ENCODE measurements around the gene GRIA1. TPM values are rescaled to one million over a fixed set of nuclear protein-coding genes. Genes with fewer than 3 reads are reported as not detected.

Gene GRIA1
- total and polyA plus RNA-seq, 2 of the 4 experiments (the other 2 are of a cell fraction): 0.48 to 1.3 TPM

DNA sequence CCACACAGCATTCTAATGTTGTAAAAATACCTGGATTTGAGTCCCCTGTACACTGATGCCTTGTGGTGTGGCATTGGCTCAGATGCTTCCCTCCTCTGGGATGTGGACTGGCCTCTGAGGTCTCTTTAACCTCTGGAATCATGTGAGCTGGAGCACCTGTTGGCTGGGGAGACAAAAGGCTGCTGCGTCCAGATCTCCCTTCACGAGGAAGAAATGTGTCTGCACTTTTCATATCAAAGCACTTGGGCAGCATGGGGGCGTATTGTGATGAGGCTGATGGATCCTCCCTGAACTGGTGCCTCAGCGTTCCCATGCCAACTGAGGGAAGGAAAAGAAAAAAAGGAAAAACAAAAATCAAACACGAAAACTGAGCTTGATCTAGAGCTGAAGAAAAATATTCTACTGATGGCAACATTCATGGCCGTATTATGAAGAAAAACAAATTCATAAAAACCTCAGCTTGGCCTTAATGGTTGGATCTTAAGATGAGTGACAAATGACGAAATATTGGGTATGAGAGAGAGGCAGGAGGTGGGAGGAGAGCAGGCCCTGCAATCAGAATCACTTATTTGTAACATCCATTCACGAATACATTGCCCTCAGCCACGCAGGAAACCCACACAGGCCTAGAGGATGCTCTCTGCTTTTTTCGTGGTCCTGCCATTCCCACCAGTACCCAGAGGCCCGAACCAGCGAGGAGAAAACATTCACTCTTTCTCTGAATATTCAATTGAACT, 26.2 kb downstream of the GRIA1 start (continued):
- TF ChIP-seq MAZ (IDR thresholded peaks at IDR 0.05; ENCODE audit: borderline replicate concordance, low read depth, low read length) (no peak), RFX5 (IDR thresholded peaks at IDR 0.05; ENCODE audit: low read depth, low read length) (no peak)

DNA sequence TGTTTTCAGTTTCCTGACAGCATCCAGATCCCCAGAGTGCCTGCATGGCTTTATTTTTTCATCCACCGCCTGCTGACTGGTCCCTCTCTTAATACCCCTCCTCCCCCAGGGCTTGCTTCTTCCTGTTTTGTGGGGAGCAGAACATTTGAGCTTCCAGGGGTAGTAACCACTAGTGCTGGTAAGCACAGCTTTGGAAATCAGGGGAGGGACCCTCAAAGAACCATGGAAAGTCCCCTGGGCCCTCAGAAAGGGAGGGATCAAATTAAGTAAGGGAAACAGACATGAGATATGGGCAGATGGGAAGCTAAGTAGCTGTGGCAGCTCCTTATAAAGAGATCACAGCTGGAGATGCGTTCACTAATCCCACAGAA, 26.8 kb downstream of the GRIA1 start:
- POLR2A ChIA-PET (ENCODE audit: unreplicated experiment): no interaction called here
- no peak for TF ChIP-seq FOS (IDR thresholded peaks at IDR 0.05; ENCODE audit: low read depth, low read length)
- TF ChIP-seq RFX5 (IDR thresholded peaks at IDR 0.05; ENCODE audit: low read depth, low read length): no peak
- TF ChIP-seq CTCF (conservative IDR thresholded peaks at IDR 0.05; ENCODE audit: low read depth, low read length): no peak
- TF ChIP-seq RAD21 (IDR thresholded peaks at IDR 0.05; ENCODE audit: low read length): no peak
- no peak for TF ChIP-seq POLR2A (IDR thresholded peaks at IDR 0.05; ENCODE audit: low read depth, low read length)
- no peak for TF ChIP-seq MXI1 (IDR thresholded peaks at IDR 0.05; ENCODE audit: borderline replicate concordance, low read depth, low read length)
- TF ChIP-seq CEBPB (IDR thresholded peaks at IDR 0.05; ENCODE audit: low read depth, low read length): no peak
- TF ChIP-seq, protein P1, sequence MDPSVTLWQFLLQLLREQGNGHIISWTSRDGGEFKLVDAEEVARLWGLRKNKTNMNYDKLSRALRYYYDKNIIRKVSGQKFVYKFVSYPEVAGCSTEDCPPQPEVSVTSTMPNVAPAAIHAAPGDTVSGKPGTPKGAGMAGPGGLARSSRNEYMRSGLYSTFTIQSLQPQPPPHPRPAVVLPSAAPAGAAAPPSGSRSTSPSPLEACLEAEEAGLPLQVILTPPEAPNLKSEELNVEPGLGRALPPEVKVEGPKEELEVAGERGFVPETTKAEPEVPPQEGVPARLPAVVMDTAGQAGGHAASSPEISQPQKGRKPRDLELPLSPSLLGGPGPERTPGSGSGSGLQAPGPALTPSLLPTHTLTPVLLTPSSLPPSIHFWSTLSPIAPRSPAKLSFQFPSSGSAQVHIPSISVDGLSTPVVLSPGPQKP (IDR thresholded peaks at IDR 0.05; ENCODE audit: borderline replicate concordance, low read depth, low read length): no peak
- TF ChIP-seq NFE2L2 (IDR thresholded peaks at IDR 0.05; ENCODE audit: low read depth, low read length): no peak
- TF ChIP-seq CHD1 (IDR thresholded peaks at IDR 0.05; ENCODE audit: low read depth, low read length): no peak
- TF ChIP-seq BHLHE40 (IDR thresholded peaks at IDR 0.05; ENCODE audit: low read depth, low read length): no peak
- no peak for TF ChIP-seq USF2 (IDR thresholded peaks at IDR 0.05; ENCODE audit: low read depth, low read length)

More for the DNA sequence above, 26.8 kb downstream of the GRIA1 start:
- ATAC-seq (ENCODE audit: low read depth) (no peak), DNase-seq (no peak)
- Histone ChIP-seq H3K9me1 (ENCODE audit: insufficient read depth, low read length) (no peaks in the 10 kb centered on the region), H3K4me1 (ENCODE audit: control insufficient read depth, insufficient read depth, low read length) (peaks cover 9% of the 10 kb centered on the region), H3K36me3 (ENCODE audit: control insufficient read depth, insufficient read depth, low read length) (no peaks in the 10 kb centered on the region), H2BK5ac (ENCODE audit: low read depth, low read length, poor library complexity, severe bottlenecking) (no peak overlapping the region), H4K8ac (ENCODE audit: low read depth in 2 of 2, low read length in 2 of 2) (no peak overlapping the region), H2AFZ (replicated peaks; ENCODE audit: low read length, poor library complexity) (peak overlapping the region; percentile 54), H2AK5ac (ENCODE audit: low read depth, low read length) (no peak overlapping the region), H3K27me3 (ENCODE audit: control insufficient read depth, insufficient read depth, low read length) (no peaks in the 10 kb centered on the region), H4K5ac (ENCODE audit: low read depth, low read length) (peak overlapping the region; percentile 41; the same call in 1 of the 2 replicates), H3K4me3 (ENCODE audit: insufficient read depth, low read depth, low read length) (no peak overlapping the region), H3K23ac (ENCODE audit: low read depth, low read length) (no peak overlapping the region), H3K56ac (ENCODE audit: extremely low read depth, insufficient read depth, low read length) (no peak overlapping the region), H2AK9ac (replicated peaks; ENCODE audit: low read depth, low read length, poor library complexity) (no peak overlapping the region), H3K18ac (ENCODE audit: low read depth, low read length) (peak overlapping the region; percentile 69), H4K91ac (ENCODE audit: insufficient read depth, low read depth, low read length) (0 out of 2 replicates have a peak overlapping the region, but pooled peaks have one; percentile 30), H3K9me3 (ENCODE audit: control insufficient read depth, insufficient read depth, low read length) (peaks cover 2% of the 10 kb centered on the region; the same call in 1 of the 2 replicates), H2BK15ac (ENCODE audit: low read depth, low read length) (no peak overlapping the region), H3K4me2 (ENCODE audit: low read depth, low read length) (no peak overlapping the region), H2BK20ac (ENCODE audit: low read depth, low read length) (no peak overlapping the region), H3K27ac (ENCODE audit: insufficient read depth, low read length) (no peak overlapping the region), H3K9ac (ENCODE audit: low read depth, low read length) (no peak overlapping the region), H4K20me1 (ENCODE audit: insufficient read depth, low read length) (no peaks in the 10 kb centered on the region), H2BK120ac (ENCODE audit: low read depth, low read length) (no peak overlapping the region), H3K4ac (ENCODE audit: low read depth, low read length) (no peak overlapping the region; the same call in 1 of the 2 replicates), H3K14ac (replicated peaks; ENCODE audit: low read depth, low read length) (no peak overlapping the region), H3K79me1 (ENCODE audit: low read depth in 1 of 2, low read length in 2 of 2) (no peaks in the 10 kb centered on the region)
- CTCF ChIA-PET: interaction anchor here (0.6 kb wide), 1 partner anchor 386 kb away, joined by 3 read pairs; no protein-coding TSS in a partner anchor
- in situ Hi-C loops (cut with MboI; ENCODE audit: low sequenced_read_pairs) (no loop called here), dilution Hi-C loops (cut with HindIII; ENCODE audit: low sequenced_read_pairs, unreplicated experiment) (no loop called here), intact Hi-C loops (cut with micrococcal nuclease) (loop anchor here (5.0 kb wide), 1 partner anchor 110 kb away; no protein-coding TSS in a partner anchor)
- no TSS peak for BruUV-seq (replicated peaks)
- WGBS, 2 experiments (ENCODE audit: extremely low coverage in 2 of 2, insufficient read length in 1 of 2): 89% methylated on average over 1 of the region's 2 CpGs; no CpG with 5 or more reads in 1 of the 2 experiments
